Gastroesophageal sphincter (tissue), 4 donors: ENCODE data around the gene MGLL. TPM values are rescaled to one million over a fixed set of nuclear protein-coding genes. Genes with fewer than 3 reads are reported as not detected.

ENCODE experiments used
- ATAC-seq: fragments of 150-250 bp; one replicate; pipeline ENCODE4 v1.9.1; 2016; ENCODE audit warnings: mild to moderate bottlenecking, moderate library complexity
- H3K27ac ChIP-seq, 4 donors: fragments of 200-600 bp; sonication (generic) in 3 of 4; 1 replicate in 3 of 4; 2 replicates in 1 of 4; pipeline ENCODE4 v1.5.1; 2016 to 2019
- H3K27me3 ChIP-seq: fragments of 200-600 bp; sonication (generic); one replicate; pipeline ENCODE4 v1.5.1; 2019
- H3K36me3 ChIP-seq, 2 donors: fragments of 200-600 bp; sonication (generic); one replicate each; pipeline ENCODE4 v1.5.1; 2019; ENCODE audit warnings: control low read depth in 1 of 2
- H3K4me1 ChIP-seq, 3 donors: fragments of 200-600 bp; sonication (generic); 1 replicate in 2 of 3; 2 replicates in 1 of 3; pipeline ENCODE4 v1.5.1; 2016 to 2019; ENCODE audit warnings: control low read depth in 2 of 3
- H3K4me3 ChIP-seq, 2 donors: fragments of 200-600 bp; sonication (generic); one replicate each; pipeline ENCODE4 v1.5.1; 2019; ENCODE audit warnings: mild to moderate bottlenecking in 1 of 2, moderate library complexity in 1 of 2
- H3K9me3 ChIP-seq, 3 donors: fragments of 200-600 bp; sonication (generic); one replicate each; pipeline ENCODE4 v1.5.1; 2017 to 2019; ENCODE audit warnings: control low read depth in 2 of 3
- EP300 ChIP-seq: sonication (generic); formaldehyde crosslinking; IDR thresholded peaks from one replicate; pipeline ENCODE4 v1.6.1; 2017; ENCODE audit warnings: antibody characterized with exemption, mild to moderate bottlenecking
- POLR2A ChIP-seq, 2 donors: fragments of 450-650 bp; IDR thresholded peaks; one replicate each; pipeline ENCODE4 v1.6.1; 2017; ENCODE audit warnings: antibody characterized with exemption in 2 of 2, mild to moderate bottlenecking in 2 of 2, moderate library complexity in 1 of 2
- POLR2AphosphoS5 ChIP-seq: sonication (generic); formaldehyde crosslinking; IDR thresholded peaks from one replicate; pipeline ENCODE4 v1.6.1; 2017; ENCODE audit warnings: antibody characterized with exemption
- WGBS, 2 donors: methylation state at CpG; one replicate each; pipeline ENCODE4 v1.1.5; 2018; ENCODE audit warnings: low coverage in 1 of 2; 5-methylcytosine and 5-hydroxymethylcytosine counted together
- total RNA-seq, 4 donors: library from RNA; depleted of rRNA; stranded (reverse); fragments of >200 nt; gene quantifications; one replicate each; pipeline ENCODE4 v1.1.0, GENCODE V29; 2016
- TF ChIP-seq, protein P1 (sequence below), 4 experiments: fragments of 200-600 bp in 2 of 4; fragments of 450-650 bp in 2 of 4; sonication (generic) in 1 of 4; IDR thresholded peaks; one replicate each; pipeline ENCODE4 v1.5.1; 2017 to 2019; ENCODE audit warnings: antibody characterized with exemption in 4 of 4, mild to moderate bottlenecking in 2 of 4, moderate library complexity in 2 of 4

MGLL gene
- total RNA-seq, 4 donors from 2014 or later = 39.2 to 171 (median 55.8) TPM

DNA sequence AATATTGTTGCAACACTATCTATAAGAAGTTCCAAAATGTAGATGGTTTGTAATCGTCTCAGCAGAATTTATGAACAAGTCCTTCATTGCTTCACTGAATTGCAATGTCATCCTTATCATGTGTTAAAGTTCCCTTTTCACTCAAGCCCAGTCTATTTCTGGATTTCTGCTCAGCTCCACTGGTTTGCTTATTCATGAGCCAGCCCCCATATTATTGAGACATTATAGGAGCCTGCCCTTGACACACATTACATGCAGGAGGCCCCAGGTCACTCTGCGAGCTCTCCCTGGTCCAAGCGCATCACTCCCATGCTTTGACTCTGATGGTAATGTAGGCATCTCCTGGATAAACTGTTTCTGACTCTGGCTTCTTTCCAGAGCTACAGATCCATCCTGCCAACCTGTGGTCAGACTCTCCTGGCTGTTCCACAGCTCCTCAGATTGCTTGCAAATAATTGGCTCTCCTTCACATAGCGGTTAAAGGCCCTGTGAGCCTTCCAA lies 92.7 kb downstream of the MGLL start:
- Histone ChIP-seq H3K9me3 (no peaks in the 10 kb centered on the region), H3K4me3 (no peak overlapping the region), H3K27ac (no peak overlapping the region), H3K27me3 (no peaks in the 10 kb centered on the region), H3K36me3 (no peaks in the 10 kb centered on the region), H3K4me1 (peaks cover 0 to 47% (median 9%) of the 10 kb centered on the region in 3 donors)
- WGBS, 2 donors = 75 to 77% methylated on average over 2 to 4 of the region's 4 CpGs
- TF ChIP-seq EP300 (no peak), POLR2AphosphoS5 (no peak), POLR2A (IDR thresholded peaks at IDR 0.05) (no peak)
- TF ChIP-seq, protein P1, sequence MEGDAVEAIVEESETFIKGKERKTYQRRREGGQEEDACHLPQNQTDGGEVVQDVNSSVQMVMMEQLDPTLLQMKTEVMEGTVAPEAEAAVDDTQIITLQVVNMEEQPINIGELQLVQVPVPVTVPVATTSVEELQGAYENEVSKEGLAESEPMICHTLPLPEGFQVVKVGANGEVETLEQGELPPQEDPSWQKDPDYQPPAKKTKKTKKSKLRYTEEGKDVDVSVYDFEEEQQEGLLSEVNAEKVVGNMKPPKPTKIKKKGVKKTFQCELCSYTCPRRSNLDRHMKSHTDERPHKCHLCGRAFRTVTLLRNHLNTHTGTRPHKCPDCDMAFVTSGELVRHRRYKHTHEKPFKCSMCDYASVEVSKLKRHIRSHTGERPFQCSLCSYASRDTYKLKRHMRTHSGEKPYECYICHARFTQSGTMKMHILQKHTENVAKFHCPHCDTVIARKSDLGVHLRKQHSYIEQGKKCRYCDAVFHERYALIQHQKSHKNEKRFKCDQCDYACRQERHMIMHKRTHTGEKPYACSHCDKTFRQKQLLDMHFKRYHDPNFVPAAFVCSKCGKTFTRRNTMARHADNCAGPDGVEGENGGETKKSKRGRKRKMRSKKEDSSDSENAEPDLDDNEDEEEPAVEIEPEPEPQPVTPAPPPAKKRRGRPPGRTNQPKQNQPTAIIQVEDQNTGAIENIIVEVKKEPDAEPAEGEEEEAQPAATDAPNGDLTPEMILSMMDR (IDR thresholded peaks at IDR 0.05) = no peak
- ATAC-seq = no peak

DNA sequence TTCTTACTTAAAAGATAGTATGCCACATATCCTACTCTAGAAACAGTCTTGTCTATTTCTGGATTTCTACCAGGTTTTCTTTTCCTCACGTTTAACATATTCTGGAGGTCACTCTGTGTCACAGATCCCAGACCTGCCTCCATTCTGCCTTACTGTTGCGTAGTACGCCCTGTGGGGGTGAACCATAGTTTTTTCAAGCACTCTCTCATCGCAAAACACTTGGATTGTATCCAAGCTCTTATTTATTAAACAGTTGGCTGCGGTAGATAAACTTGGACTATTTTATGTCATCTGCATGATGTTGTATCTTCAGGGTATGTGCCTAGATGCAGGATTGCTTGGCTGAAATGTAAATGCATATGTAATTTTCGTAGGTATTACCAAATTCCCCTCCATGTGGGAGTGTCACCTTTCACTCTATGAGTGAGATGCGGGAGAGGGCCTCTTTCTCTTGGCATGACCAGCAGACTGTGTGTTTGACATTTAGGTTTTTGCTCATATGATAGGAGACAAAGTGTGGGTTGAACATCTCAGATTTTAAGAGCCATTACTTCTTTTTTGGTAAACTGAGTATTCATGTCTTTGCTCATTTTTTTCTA lies 93.8 kb downstream of the MGLL start:
- no peaks in the 10 kb centered on the region for H3K9me3 ChIP-seq
- H3K27me3 ChIP-seq = no peaks in the 10 kb centered on the region
- ATAC-seq = no peak
- H3K27ac ChIP-seq = no peak overlapping the region
- H3K4me3 ChIP-seq = no peak overlapping the region
- H3K36me3 ChIP-seq = no peaks in the 10 kb centered on the region
- H3K4me1 ChIP-seq = peaks cover 0 to 38% (median under 1%) of the 10 kb centered on the region in 3 donors
- 81 to 90% methylated on average over 7 of the region's 7 CpGs for WGBS, 2 donors
- TF ChIP-seq, protein P1 (IDR thresholded peaks at IDR 0.05) = no peak

DNA sequence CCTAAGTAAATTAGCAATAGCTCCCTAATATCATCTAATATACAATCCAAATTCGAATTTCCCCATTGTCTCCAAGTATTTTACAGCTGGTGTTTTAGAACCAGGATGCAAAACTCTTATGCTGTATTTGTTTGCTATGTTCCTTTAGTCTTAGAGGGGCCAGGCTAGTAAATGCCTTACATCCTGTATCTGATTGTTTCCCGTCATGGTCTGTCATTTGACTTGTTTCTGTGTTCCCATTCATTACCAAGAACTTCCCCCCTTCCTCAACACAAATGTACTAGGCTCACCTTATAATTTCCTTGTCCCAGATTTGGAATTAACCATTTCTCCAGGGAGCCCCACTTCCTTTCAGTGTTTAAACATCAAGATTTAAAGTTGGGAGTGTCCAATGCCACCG lies 95.4 kb downstream of the MGLL start:
- Histone ChIP-seq H3K4me1 (peaks cover 0 to 38% (median 16%) of the 10 kb centered on the region in 3 donors), H3K4me3 (no peak overlapping the region), H3K9me3 (no peaks in the 10 kb centered on the region), H3K27me3 (no peaks in the 10 kb centered on the region), H3K36me3 (no peaks in the 10 kb centered on the region), H3K27ac (no peak overlapping the region)
- TF ChIP-seq, protein P1 (IDR thresholded peaks at IDR 0.05) = no peak
- TF ChIP-seq POLR2AphosphoS5 = no peak
- no peak for TF ChIP-seq POLR2A (IDR thresholded peaks at IDR 0.05)
- no peak for TF ChIP-seq EP300
- no peak for ATAC-seq
- WGBS, 2 donors = 73 to 76% methylated on average over 3 of the region's 3 CpGs

DNA sequence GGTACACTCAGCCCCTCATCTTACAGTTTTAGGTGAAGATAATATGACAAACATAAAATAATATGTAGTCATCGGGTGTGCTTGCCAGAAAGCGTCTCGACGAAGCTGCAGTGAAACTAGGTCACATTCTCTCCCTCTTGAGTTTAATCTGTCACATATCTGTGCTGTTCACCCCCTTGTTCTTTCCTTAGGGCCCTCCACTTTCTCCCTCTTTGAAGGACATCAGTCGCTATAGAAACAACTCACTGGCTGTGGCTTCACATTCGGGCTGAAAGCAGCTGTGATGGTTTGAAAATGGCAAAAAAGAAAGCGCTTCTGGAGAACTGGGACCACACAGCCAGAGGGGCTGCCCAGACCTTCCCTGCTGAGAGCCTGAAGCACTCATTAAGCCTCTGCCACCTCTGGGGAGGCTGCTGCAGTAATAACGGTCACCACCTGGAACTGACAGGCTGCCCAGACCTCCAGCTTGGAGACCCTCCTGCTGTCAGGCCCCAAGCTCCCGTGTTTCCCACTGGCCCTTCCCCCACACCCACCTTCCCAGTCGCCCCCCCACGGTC lies 99.2 kb downstream of the MGLL start:
- Histone ChIP-seq H3K36me3 (peaks cover 0 to 28% of the 10 kb centered on the region in 2 donors), H3K9me3 (no peaks in the 10 kb centered on the region), H3K4me1 (peaks cover 0 to 45% (median 16%) of the 10 kb centered on the region in 3 donors), H3K27me3 (no peaks in the 10 kb centered on the region), H3K27ac (peak overlapping the region in 3 of 4 donors; percentile 38 to 78 (median 67)), H3K4me3 (no peak overlapping the region)
- 23 to 29% methylated on average over 9 of the region's 11 CpGs for WGBS, 2 donors
- TF ChIP-seq EP300 = no peak
- ATAC-seq = no peak

DNA sequence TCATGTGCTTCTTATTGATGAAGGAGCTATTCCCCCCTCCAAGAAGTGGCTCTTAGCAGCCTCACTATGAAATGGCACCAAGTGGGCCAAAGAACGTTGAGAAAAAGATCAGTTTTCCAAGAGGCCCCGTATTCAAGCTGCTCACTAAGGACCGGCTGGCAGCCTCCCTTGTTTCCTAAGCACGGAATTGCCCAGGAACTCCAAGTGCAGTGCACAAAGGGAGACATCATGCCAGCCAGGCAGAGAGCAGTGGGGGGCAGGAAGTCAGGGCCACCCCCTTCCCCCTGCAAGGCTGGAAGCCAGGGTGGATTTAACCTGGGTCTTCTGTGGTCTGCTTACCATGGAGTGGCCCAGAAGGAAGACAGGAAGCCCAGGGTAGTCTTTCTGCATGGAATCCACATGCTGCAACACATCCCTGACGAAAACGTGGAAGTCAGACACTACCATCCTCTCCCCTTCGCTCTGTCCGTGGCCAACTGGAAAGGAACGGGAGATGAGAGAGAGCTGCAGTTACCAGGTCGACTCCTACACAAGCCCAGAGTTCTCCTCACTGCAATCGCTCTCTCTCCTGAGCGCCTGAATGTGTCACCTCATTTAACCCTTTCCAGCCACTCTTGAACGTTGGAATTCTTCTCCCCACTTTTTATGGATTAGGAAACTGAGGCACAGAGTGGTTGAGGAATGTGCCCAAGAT lies 100.1 kb downstream of the MGLL start:
- 43 to 44% methylated on average over 4 to 7 of the region's 13 CpGs for WGBS, 2 donors
- Histone ChIP-seq H3K36me3 (peaks cover 0 to 33% of the 10 kb centered on the region in 2 donors), H3K4me1 (peaks cover 0 to 53% (median 16%) of the 10 kb centered on the region in 3 donors), H3K27ac (peak overlapping the region in 3 of 4 donors; percentile 38 to 78 (median 67)), H3K4me3 (no peak overlapping the region), H3K27me3 (no peaks in the 10 kb centered on the region), H3K9me3 (no peaks in the 10 kb centered on the region)
- TF ChIP-seq EP300 (no peak), POLR2AphosphoS5 (no peak)
- no peak for ATAC-seq
